ENCODE measurements around the gene ARID3A.

- TF ChIP-seq CTCF (IDR thresholded peaks at IDR 0.05; ENCODE audit: insufficient read depth, low read length, poor library complexity, severe bottlenecking) (no peak), EZH2phosphoT487 (conservative IDR thresholded peaks at IDR 0.05; ENCODE audit: low read length) (no peak)
Measured at GRCh38 chr19:896999-897398, 28.8 kb upstream of the ARID3A start.
